AG04450 (cell line): ENCODE results near the gene TIE1. TPM values are rescaled to one million over a fixed set of nuclear protein-coding genes. Genes with fewer than 3 reads are reported as not detected.

Experiments
- CTCF ChIA-PET: fragments of 300-600, 350-600 bp; formaldehyde crosslinking; extraction: SDS; loops from one replicate; lab custom pipeline; 2022; ENCODE audit warnings: antibody characterized with exemption, inconsistent platforms; lab: Charles Lee
- POLR2A ChIA-PET: fragments of 350-600 bp; formaldehyde crosslinking; extraction: SDS; loops from one replicate; lab custom pipeline; 2021; ENCODE audit warnings: antibody characterized with exemption, inconsistent platforms; lab: Yijun Ruan, JAX
- DNase-seq: peaks from one replicate; pipeline ENCODE4 v3.0.0-alpha.2; 2011; ENCODE audit warnings: low read depth, low spot score
- H3K27ac ChIP-seq: one replicate; pipeline ENCODE4 v1.5.1; 2012; ENCODE audit warnings: low read depth, low read length, control low read depth
- H3K27me3 ChIP-seq: one replicate; pipeline ENCODE4 v1.6.0; 2012; ENCODE audit warnings: low read length; ENCODE audit not compliant: control insufficient read depth, insufficient read depth
- H3K4me3 ChIP-seq: 2 replicates; pipeline ENCODE4 v1.5.1; 2011; ENCODE audit warnings: mild to moderate bottlenecking, low read depth, low read length, control low read depth
- H3K9me3 ChIP-seq: 2 replicates; pipeline ENCODE4 v1.5.1; 2012; ENCODE audit warnings: low read length; ENCODE audit not compliant: control insufficient read depth, insufficient read depth
- CTCF ChIP-seq: IDR thresholded peaks from 2 replicates; pipeline ENCODE4 v1.5.1; 2011; ENCODE audit warnings: low read depth, low read length, control low read depth, inconsistent platforms
- polyA plus RNA-seq: library from polyadenylated mRNA; depleted of rRNA; stranded (reverse); fragments of >200 nt; gene quantifications from 2 replicates; pipeline ENCODE4 v1.2.3, GENCODE V29; 2011

TIE1 gene
- polyA plus RNA-seq, 1 experiment, result 0.76 TPM

DNA sequence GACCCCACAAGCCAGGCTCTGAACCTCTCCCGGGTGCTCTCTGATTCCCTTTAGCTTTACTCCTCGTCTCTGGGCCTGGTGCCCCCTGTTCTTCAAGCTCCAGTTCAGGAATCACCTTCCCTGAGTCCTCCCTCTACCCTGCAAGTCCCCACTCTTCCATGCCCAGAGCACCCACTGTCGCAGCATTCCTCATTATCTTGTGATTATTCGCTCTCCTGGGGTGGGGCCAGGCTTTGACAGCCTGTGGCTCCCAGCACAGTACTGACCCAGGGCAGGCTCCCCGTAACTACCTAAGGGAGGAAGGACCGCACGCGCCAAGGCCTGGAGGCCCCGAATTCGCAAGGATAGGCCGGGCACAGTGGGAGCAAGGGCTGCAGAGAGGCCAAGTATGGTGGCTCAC lies 14.7 kb upstream of the TIE1 start:
- ChIA-PET POLR2A (interaction anchor here (0.8 kb wide), 1 partner anchor 72 kb away, joined by 5 read pairs; the partner anchor contains the start of gene CDC20), CTCF (interaction anchor here (0.8 kb wide), 1 partner anchor 129 kb away, joined by 3 read pairs; no protein-coding TSS in a partner anchor)
- Histone ChIP-seq H3K4me3 (no peak overlapping the region), H3K27ac (no peak overlapping the region), H3K27me3 (peaks cover 15% of the 10 kb centered on the region), H3K9me3 (no peaks in the 10 kb centered on the region)
- TF ChIP-seq CTCF, result no peak
- no peak for DNase-seq

DNA sequence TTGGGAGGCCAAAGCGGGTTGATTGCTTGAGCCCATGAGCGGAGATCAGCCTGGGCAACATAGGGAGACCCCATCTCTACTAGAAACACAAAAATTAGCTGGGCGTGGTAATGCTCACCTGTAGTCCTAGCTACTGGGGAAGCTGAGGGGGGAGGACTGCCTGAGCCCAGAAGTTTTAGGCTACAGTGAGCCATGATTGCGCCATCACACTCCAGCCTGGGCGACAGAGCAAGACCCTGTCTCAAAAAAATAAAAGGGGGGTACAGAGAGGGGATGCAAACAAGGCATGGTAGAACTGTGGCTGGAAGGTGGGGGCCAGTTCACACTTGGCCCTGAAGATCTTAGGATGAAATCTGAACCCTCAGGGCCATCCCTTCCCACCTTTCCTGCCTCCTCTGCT lies 14.2 kb upstream of the TIE1 start:
- H3K4me3 ChIP-seq, result no peak overlapping the region
- CTCF ChIA-PET, result no interaction called here
- no peak for TF ChIP-seq CTCF
- H3K27ac ChIP-seq, result no peak overlapping the region
- POLR2A ChIA-PET, result no interaction called here
- no peak for DNase-seq
- no peaks in the 10 kb centered on the region for H3K9me3 ChIP-seq
- peaks cover 15% of the 10 kb centered on the region for H3K27me3 ChIP-seq

DNA sequence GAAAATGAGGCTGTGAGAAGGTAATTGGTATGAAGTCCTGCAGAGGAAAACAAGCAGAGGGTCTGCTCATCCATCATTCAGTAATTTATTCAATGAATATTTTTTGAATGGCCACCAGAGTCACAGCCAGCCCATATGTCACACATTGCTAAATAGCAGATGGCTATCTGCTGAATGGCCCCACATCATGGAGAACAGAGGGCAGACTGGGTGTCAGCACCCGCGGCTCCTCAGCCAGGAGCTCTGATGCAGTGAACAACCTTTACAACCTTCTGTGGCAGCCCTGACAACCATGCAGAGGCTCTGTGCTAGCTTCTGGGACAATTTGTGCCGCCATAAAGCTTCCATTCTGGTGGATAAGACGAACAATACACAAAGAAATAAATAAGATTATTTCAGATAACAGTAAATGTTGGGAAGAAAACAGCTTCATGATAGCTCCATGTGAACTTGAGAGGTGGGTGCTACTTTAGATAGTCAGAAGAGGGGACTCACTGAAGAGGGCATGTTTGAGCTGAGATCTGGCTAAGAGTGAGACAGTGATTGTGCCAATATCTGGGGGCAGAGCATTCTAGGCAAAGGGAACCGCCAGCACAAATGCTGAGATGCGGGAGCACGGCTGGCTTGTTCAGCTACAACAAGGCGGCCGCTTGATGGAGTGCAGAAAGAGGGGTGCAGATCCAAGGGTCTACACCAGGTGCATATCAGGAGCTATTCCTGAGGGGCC lies 12.6 kb upstream of the TIE1 start:
- no peak for TF ChIP-seq CTCF
- Histone ChIP-seq H3K27me3 (peaks cover 15% of the 10 kb centered on the region), H3K4me3 (no peak overlapping the region), H3K27ac (no peak overlapping the region), H3K9me3 (no peaks in the 10 kb centered on the region)
- POLR2A ChIA-PET, result no interaction called here
- CTCF ChIA-PET, result no interaction called here
- no peak for DNase-seq

DNA sequence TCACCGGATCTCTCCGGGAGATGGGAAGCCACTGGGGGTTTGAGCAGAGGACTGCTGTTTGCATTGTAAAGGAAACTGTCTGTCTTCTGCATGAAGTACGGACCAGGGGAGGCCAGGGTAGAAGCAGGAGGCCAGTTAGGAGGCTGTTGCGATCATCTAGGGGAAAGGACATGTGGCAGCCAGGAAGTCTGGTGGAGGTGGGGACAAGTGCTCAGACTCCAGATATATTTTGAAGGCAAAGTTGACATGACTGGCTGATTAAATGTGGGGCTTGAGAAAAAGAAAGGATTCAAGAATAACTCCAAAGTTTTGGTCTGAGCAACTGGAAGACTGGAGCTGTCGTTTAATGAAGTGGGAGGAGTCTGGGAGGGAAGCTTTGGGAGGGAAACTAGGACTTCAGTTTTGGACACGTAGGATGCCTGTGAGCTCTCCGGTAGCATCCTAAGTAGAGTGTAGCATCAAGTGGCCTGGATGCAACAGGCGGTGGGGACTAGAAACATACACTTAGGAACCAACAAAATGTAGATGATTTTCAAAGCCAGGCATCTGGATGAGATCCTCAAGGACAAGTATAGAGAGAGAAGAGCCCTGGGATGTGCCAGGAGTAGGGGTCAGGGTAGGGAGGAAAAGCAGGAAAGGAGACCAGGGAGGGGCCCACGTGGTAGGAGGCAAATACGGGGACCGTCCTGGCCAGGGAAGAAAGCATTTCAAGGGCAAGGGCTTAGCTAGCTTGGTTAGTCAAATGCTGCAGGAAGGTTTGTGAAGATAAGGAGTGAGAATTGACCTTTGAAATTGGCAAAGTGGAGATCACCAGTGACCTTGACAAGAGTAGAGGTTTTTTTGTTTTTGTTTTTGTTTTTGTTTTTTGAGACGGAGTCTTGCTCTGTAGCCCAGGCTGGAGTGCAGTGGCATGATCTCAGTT lies 11.7 kb upstream of the TIE1 start:
- ChIA-PET CTCF (no interaction called here), POLR2A (no interaction called here)
- DNase-seq, result no peak
- no peak for TF ChIP-seq CTCF
- H3K9me3 ChIP-seq, result no peaks in the 10 kb centered on the region
- peaks cover 15% of the 10 kb centered on the region for H3K27me3 ChIP-seq
- no peak overlapping the region for H3K27ac ChIP-seq
- H3K4me3 ChIP-seq, result no peak overlapping the region

DNA sequence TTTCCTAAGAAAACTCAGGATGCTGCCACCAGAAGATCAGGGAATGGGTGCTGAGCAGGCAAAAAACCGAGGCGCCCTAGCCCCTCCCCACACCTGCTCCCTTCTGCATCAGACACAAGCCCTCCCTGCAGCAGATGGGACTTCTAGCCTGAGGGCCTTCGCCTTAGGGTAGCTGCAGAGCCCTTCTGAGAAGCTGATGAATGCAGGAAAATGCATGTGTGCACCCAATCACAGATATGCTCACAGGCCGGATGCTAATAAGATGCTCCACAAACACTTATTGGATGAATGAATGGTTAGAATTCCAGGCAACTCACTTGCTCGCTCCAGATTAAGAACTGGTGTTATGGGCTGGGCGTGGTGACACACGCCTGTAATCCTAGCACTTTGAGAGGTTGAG lies 8.6 kb upstream of the TIE1 start:
- POLR2A ChIA-PET, result no interaction called here
- no peak for DNase-seq
- Histone ChIP-seq H3K4me3 (no peak overlapping the region), H3K27me3 (peaks cover 3% of the 10 kb centered on the region), H3K9me3 (no peaks in the 10 kb centered on the region), H3K27ac (no peak overlapping the region)
- TF ChIP-seq CTCF, result no peak
- CTCF ChIA-PET, result interaction anchor here (0.7 kb wide), 1 partner anchor 63 kb away, joined by 6 read pairs; no protein-coding TSS in a partner anchor
